ENCODE measurements around the gene CTXND1.
"Not testable (repeated sequence)": the region's sequence is repeated elsewhere in the genome, so short reads cannot be mapped to it uniquely, and the experiment has no call there.

Gene CTXND1

DNA sequence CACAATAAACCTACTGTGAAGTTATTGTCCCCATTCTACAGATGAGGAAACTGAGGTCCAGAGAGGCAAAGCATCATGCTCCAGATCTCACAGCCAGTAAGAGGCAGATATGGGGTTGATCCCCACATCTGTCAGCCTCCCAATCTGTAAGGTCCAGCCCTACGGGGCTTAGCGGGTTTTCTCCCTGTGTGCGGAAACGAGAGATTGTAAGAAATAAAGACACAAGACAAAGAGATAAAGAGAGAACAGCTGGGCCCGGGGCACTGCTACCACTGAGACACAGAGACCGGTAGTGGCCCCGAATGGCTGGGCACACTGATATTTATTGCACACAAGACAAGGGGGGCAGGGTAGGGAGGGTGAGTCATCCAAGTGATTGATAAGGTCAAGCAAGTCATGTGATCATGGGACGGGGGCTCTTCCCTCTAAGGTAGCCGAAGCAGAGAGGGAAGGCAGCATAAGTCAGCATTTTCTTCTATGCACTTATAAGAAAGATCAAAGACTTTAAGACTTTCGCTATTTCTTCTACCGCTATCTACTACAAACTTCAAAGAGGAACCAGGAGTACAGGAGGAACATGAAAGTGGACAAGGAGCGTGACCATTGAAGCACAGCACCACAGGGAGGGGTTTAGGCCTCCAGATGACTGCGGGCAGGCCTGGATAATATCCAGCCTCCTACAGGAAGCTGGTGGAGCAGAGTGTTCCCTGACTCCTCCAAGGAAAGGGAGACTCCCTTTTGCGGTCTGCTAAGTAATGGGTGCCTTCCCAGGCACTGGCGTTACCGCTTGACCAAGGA lies 96.4 kb downstream of the CTXND1 start:
- DNase-seq = not testable (repeated sequence)

GRCh38 chr15:80155001-80155377 lies 97.0 kb downstream of the CTXND1 start:
- no peak for DNase-seq

GRCh38 chr15:80154336-80154735 lies 97.7 kb downstream of the CTXND1 start:
- DNase-seq = no peak

GRCh38 chr15:80153900-80154299 lies 98.1 kb downstream of the CTXND1 start:
- no peak for DNase-seq

DNA sequence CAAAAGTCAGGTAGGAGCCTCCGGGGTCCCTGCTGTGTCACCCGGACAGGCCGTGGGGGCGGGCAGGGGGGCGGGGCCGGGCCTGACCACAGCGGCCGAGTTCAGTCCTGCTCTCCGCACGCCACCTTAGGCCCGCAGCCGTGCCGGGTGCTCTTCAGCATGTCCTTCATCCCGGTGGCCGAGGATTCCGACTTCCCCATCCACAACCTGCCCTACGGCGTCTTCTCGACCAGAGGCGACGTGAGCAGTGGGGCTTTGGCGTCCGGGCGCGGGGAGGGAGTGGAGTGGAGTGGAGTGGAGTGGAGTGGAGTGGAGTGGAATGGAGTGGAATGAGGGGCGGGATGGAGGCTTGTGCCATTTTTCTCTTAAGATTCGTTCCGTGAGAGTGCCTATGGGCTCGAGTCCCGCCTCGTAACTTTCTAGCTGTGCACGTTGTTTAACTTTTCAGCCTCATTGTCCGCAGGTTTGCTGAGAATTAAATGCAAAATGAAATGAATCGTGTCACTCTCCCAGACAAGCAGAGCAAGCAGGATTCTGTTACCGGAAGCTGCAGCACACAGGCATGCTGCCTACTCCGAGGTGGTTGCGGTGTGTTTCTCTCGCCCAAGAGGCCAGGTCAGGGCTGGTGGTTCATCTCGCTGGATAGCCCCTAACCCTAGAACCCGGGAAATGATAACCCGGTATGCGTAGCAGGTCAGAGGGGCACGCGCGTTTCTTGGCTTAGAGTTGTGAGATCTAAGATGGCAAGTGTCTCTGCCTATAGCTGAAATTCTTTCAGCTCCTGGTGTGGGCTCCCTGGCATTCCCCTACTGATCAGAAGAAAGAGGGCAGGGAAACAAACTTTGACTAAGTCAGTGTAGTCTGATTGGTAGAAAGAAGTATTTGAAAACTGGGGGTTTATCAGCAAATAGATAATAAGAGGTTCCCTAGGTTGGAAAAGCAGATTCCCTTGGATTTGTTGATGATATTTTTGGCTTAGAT lies 98.8 kb downstream of the CTXND1 start, which contains the start of gene FAH:
Gene FAH, plus strand, starts transcription at position 104 of the 981 bp plus-strand sequence. Its CDS starts 56 bp downstream, at position 160.
- DNase-seq = peak; percentile 30

DNA sequence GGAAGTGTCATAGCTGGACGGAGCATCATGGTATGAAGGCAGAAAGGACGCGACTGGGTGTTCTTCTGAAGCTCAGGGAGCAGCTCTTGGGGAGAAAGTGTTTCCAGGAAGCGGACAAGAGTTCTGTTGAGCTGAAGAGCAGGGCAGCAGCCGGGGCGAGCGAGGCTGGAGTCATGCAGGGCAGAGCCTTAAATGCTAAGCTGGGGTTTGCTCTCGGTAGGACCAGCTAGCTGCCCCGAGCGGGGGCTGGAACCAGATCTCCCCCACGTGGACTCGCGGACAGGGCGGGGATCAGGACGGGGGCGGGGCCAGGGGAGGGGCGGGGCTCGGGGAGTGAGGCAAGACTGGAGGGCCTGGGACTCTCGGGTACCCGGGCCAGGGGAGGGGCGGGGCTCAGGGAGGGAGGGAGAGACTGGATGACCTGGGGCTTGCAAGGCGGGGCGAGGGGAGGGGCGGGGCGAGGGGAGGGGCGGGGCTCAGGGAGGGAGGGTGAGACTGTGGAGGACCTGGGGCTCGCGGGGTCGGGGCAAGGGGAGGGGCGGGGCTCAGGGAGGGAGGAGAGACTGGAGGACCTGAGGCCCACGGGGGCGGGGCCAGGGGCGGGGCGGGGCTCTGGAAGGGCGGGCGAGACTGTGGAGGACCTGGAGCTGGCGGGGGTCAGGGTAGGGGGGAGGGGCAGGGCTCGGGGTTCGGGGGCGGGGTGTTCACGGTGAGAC lies 99.7 kb downstream of the CTXND1 start:
- peak; percentile 64 for DNase-seq

DNA sequence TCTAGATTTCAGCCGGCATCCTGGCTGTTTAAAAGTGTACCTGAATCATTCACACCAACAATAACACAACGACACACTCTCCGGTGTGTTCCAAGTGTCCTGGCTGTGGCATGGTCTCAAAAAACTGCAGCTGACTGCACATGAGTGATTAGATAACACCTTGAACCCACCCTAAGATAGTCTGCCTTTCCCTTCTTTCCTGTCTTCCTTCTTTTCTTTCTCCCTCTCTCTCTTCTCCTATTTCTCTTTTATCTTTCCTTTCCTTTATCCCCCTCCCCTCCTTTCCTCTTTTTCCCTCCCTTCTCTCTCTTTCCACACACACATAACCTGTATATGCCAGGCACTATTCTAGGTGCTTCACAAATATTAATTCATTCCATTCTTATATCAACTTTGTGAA lies 100.4 kb downstream of the CTXND1 start:
- no peak for DNase-seq

GRCh38 chr15:80151148-80151547 lies 100.9 kb downstream of the CTXND1 start:
- no peak for DNase-seq
